K562 (cell line): ENCODE data around the gene TMEM243. TPM values are rescaled to one million over a fixed set of nuclear protein-coding genes. Genes with fewer than 3 reads are reported as not detected.

Source experiments
- polyA plus RNA-seq, 8 experiments: library from polyadenylated mRNA; depleted of rRNA in 4 of 8; stranded (reverse) in 5 of 8; unstranded in 3 of 8; fragments of >200 nt; fragmentation: Nextera tagmentation in 2 of 8; fragmentation: Illumina TruSeq in 1 of 8; extraction: Ambion mirVana in 2 of 8; extraction: Trizol in 1 of 8; gene quantifications; 2 replicates each; pipeline versions ENCODE4 v1.2.1 to v1.2.3, GENCODE V29; 2011 to 2014; ENCODE audit warnings: inconsistent platforms in 1 of 8, missing spikeins in 1 of 8
- total RNA-seq, 7 experiments: library from RNA; depleted of rRNA in 6 of 7; stranded (reverse); fragments of >200 nt in 6 of 7; fragmentation: Illumina TruSeq in 2 of 7; extraction: Trizol in 2 of 7; gene quantifications; 2 replicates each; pipeline versions ENCODE4 v1.2.1 to v1.2.3, GENCODE V29; 2011 to 2021; ENCODE audit warnings: low replicate concordance in 1 of 7
- TF ChIP-seq, protein P1 (sequence below): fragments of 450-650 bp; IDR thresholded peaks from 2 replicates; pipeline ENCODE4 v1.6.1; 2016; ENCODE audit warnings: mild to moderate bottlenecking, moderate library complexity

TMEM243 gene
- total and polyA plus RNA-seq, 9 of the 15 experiments (the other 6 are each of a cell fraction or from before 2014, with no cell fraction given), result 3.9 to 8.6 (median 6.1) TPM

DNA sequence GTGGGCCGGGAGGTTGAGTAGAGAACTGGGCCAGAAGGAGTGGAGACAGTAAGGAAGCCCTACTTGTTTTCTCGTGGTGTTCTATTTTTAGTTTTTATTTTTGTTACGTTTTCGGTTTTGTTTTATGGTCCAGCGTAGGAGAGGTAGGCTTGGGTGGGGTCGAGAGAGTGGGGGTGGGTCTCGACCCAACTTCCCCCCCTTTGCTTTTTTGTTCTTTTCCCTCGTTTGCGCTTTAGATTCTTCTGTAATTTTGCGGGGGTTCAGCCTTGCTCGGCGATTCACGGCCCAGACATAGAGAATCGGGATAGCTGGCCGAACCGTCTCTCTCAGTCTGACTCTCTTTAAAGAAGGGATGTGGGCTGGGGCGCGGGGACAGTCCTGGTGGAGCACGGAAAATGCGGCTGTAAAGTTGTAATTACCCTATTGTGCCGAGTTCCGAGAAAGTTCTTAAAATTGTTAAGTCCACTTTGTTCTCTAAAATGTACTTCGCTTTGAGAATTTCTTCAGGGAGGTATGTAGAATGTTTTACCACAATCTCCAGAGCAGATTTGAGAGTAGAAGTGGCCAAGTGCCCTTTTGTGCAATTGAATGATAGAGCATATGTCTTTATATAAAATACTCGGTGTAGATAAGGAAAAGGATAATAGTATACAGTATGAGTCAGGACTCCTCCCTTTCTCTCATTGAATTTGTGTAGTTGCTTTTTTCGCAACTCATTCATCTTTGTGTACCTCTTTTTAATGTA, 66.5 kb downstream of the TMEM243 start (continued):
- TF ChIP-seq, protein P1, sequence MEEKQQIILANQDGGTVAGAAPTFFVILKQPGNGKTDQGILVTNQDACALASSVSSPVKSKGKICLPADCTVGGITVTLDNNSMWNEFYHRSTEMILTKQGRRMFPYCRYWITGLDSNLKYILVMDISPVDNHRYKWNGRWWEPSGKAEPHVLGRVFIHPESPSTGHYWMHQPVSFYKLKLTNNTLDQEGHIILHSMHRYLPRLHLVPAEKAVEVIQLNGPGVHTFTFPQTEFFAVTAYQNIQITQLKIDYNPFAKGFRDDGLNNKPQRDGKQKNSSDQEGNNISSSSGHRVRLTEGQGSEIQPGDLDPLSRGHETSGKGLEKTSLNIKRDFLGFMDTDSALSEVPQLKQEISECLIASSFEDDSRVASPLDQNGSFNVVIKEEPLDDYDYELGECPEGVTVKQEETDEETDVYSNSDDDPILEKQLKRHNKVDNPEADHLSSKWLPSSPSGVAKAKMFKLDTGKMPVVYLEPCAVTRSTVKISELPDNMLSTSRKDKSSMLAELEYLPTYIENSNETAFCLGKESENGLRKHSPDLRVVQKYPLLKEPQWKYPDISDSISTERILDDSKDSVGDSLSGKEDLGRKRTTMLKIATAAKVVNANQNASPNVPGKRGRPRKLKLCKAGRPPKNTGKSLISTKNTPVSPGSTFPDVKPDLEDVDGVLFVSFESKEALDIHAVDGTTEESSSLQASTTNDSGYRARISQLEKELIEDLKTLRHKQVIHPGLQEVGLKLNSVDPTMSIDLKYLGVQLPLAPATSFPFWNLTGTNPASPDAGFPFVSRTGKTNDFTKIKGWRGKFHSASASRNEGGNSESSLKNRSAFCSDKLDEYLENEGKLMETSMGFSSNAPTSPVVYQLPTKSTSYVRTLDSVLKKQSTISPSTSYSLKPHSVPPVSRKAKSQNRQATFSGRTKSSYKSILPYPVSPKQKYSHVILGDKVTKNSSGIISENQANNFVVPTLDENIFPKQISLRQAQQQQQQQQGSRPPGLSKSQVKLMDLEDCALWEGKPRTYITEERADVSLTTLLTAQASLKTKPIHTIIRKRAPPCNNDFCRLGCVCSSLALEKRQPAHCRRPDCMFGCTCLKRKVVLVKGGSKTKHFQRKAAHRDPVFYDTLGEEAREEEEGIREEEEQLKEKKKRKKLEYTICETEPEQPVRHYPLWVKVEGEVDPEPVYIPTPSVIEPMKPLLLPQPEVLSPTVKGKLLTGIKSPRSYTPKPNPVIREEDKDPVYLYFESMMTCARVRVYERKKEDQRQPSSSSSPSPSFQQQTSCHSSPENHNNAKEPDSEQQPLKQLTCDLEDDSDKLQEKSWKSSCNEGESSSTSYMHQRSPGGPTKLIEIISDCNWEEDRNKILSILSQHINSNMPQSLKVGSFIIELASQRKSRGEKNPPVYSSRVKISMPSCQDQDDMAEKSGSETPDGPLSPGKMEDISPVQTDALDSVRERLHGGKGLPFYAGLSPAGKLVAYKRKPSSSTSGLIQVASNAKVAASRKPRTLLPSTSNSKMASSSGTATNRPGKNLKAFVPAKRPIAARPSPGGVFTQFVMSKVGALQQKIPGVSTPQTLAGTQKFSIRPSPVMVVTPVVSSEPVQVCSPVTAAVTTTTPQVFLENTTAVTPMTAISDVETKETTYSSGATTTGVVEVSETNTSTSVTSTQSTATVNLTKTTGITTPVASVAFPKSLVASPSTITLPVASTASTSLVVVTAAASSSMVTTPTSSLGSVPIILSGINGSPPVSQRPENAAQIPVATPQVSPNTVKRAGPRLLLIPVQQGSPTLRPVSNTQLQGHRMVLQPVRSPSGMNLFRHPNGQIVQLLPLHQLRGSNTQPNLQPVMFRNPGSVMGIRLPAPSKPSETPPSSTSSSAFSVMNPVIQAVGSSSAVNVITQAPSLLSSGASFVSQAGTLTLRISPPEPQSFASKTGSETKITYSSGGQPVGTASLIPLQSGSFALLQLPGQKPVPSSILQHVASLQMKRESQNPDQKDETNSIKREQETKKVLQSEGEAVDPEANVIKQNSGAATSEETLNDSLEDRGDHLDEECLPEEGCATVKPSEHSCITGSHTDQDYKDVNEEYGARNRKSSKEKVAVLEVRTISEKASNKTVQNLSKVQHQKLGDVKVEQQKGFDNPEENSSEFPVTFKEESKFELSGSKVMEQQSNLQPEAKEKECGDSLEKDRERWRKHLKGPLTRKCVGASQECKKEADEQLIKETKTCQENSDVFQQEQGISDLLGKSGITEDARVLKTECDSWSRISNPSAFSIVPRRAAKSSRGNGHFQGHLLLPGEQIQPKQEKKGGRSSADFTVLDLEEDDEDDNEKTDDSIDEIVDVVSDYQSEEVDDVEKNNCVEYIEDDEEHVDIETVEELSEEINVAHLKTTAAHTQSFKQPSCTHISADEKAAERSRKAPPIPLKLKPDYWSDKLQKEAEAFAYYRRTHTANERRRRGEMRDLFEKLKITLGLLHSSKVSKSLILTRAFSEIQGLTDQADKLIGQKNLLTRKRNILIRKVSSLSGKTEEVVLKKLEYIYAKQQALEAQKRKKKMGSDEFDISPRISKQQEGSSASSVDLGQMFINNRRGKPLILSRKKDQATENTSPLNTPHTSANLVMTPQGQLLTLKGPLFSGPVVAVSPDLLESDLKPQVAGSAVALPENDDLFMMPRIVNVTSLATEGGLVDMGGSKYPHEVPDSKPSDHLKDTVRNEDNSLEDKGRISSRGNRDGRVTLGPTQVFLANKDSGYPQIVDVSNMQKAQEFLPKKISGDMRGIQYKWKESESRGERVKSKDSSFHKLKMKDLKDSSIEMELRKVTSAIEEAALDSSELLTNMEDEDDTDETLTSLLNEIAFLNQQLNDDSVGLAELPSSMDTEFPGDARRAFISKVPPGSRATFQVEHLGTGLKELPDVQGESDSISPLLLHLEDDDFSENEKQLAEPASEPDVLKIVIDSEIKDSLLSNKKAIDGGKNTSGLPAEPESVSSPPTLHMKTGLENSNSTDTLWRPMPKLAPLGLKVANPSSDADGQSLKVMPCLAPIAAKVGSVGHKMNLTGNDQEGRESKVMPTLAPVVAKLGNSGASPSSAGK, result no peak
